B cell (primary cell): ENCODE measurements around the gene VPS8. TPM values are rescaled to one million over a fixed set of nuclear protein-coding genes. Genes with fewer than 3 reads are reported as not detected.

Experiments used
- ATAC-seq: fragments of 200-7000 bp; cut with Tn5 transposase; one replicate; pipeline ENCODE4 v1.10.0; 2021; ENCODE audit warnings: low read depth, mild to moderate bottlenecking, moderate number of reproducible peaks, moderate library complexity
- CTCF ChIA-PET: fragments of 350-600 bp; sonication (Branson Sonifier 250); formaldehyde crosslinking; loops from one replicate; lab custom pipeline; 2021; ENCODE audit warnings: antibody characterized with exemption, inconsistent platforms; lab: Charles Lee
- POLR2A ChIA-PET: fragments of 350-600 bp; sonication (Branson Sonifier 250); formaldehyde crosslinking; loops from one replicate; lab custom pipeline; 2021; ENCODE audit warnings: antibody characterized with exemption; lab: Charles Lee
- DNase-seq: peaks from one replicate; pipeline ENCODE4 v3.0.0; 2013
- H2AFZ ChIP-seq: 2 replicates; pipeline ENCODE4 v1.6.1; 2012; ENCODE audit warnings: mild to moderate bottlenecking, low read depth, low read length; ENCODE audit not compliant: insufficient read depth, poor library complexity, severe bottlenecking
- H3K27ac ChIP-seq, 2 donors: 1 replicate in 1 of 2; 2 replicates in 1 of 2; pipeline ENCODE4 v1.5.1; 2012 to 2013; ENCODE audit warnings: low read length in 2 of 2, mild to moderate bottlenecking in 2 of 2, moderate library complexity in 1 of 2
- H3K27me3 ChIP-seq, 4 experiments: fragments of 200-600 bp in 1 of 4; sonication (generic) in 1 of 4; replicated peaks in 1 of 4; 1 replicate in 2 of 4; 2 replicates in 2 of 4; pipeline versions ENCODE4 v1.6.1 to v1.7.0; 2013 to 2016; ENCODE audit warnings: low read length in 3 of 4, mild to moderate bottlenecking in 2 of 4, mixed read lengths in 1 of 4, moderate library complexity in 1 of 4; ENCODE audit not compliant: insufficient read depth in 4 of 4, control insufficient read depth in 3 of 4; ENCODE audit errors: control extremely low read depth in 1 of 4
- H3K36me3 ChIP-seq, 2 experiments: replicated peaks in 1 of 2; 1 replicate in 1 of 2; 2 replicates in 1 of 2; pipeline versions ENCODE4 v1.6.1 to v1.7.1; 2013; ENCODE audit warnings: low read length in 1 of 2; ENCODE audit not compliant: insufficient read depth in 2 of 2, control insufficient read depth in 1 of 2; ENCODE audit errors: control extremely low read depth in 1 of 2, extremely low read depth in 1 of 2
- H3K4me1 ChIP-seq, 2 donors: fragments of 200-600 bp in 1 of 2; sonication (generic) in 1 of 2; 1 replicate in 1 of 2; 2 replicates in 1 of 2; pipeline versions ENCODE4 v1.5.1 to v1.6.1; 2013 to 2017; ENCODE audit warnings: low read length in 2 of 2; ENCODE audit not compliant: control insufficient read depth in 2 of 2, insufficient read depth in 2 of 2
- H3K4me2 ChIP-seq: replicated peaks from 2 replicates; pipeline ENCODE3; 2012; ENCODE audit warnings: mild to moderate bottlenecking, low read depth, low read length; ENCODE audit not compliant: poor library complexity, severe bottlenecking
- H3K4me3 ChIP-seq, 5 experiments: fragments of 200-600 bp in 1 of 5; sonication (generic) in 1 of 5; 1 replicate in 3 of 5; 2 replicates in 2 of 5; pipeline versions ENCODE4 v1.5.1 to v1.7.0; 2011 to 2016; ENCODE audit warnings: low read length in 4 of 5, mild to moderate bottlenecking in 4 of 5, low read depth in 2 of 5, control low read depth in 1 of 5, moderate library complexity in 1 of 5; ENCODE audit not compliant: insufficient read depth in 1 of 5; ENCODE audit errors: control extremely low read depth in 1 of 5, extremely low read depth in 1 of 5
- H3K79me2 ChIP-seq: fragments of 200-600 bp; sonication (generic); one replicate; pipeline ENCODE4 v1.6.0; 2016; ENCODE audit warnings: low read length; ENCODE audit not compliant: control insufficient read depth, insufficient read depth
- H3K9ac ChIP-seq: fragments of 200-600 bp; sonication (generic); 2 replicates; pipeline ENCODE4 v1.6.1; 2017; ENCODE audit warnings: mild to moderate bottlenecking, low read length, moderate library complexity
- H3K9me3 ChIP-seq, 3 donors: one replicate each; pipeline versions ENCODE4 v1.6.1 to v1.7.1; 2013; ENCODE audit warnings: low read length in 2 of 3; ENCODE audit not compliant: control insufficient read depth in 2 of 3, insufficient read depth in 1 of 3; ENCODE audit errors: control extremely low read depth in 1 of 3
- H4K20me1 ChIP-seq: 2 replicates; pipeline ENCODE4 v1.6.0; 2012; ENCODE audit warnings: mild to moderate bottlenecking, low read length; ENCODE audit not compliant: insufficient read depth, control insufficient read depth, poor library complexity, severe bottlenecking
- H3K27ac Mint-ChIP-seq: one replicate; pipeline ENCODE4 v1.8.0; 2021; ENCODE audit warnings: mixed read lengths
- H3K27me3 Mint-ChIP-seq: one replicate; pipeline ENCODE4 v1.8.0; 2021; ENCODE audit warnings: mixed read lengths
- H3K4me1 Mint-ChIP-seq: one replicate; pipeline ENCODE4 v1.8.0; 2021; ENCODE audit warnings: mixed read lengths
- H3K4me3 Mint-ChIP-seq: one replicate; pipeline ENCODE4 v1.8.0; 2021; ENCODE audit warnings: mixed read lengths
- H3K9me3 Mint-ChIP-seq: one replicate; pipeline ENCODE4 v1.8.0; 2022; ENCODE audit warnings: mixed read lengths; ENCODE audit not compliant: insufficient read depth
- CTCF ChIP-seq: fragments of 200-600 bp; IDR thresholded peaks from one replicate; pipeline ENCODE4 v1.8.0; 2022; ENCODE audit warnings: antibody characterized with exemption, mild to moderate bottlenecking
- EZH2 ChIP-seq: IDR thresholded peaks from 2 replicates; pipeline ENCODE4 v1.6.1; 2012; ENCODE audit warnings: borderline replicate concordance, low read depth, mild to moderate bottlenecking, moderate library complexity, low read length; ENCODE audit not compliant: insufficient read depth, poor library complexity, severe bottlenecking
- WGBS: methylation state at CpG from one replicate; pipeline ENCODE4 v1.1.5; 2013; ENCODE audit warnings: missing lambda C conversion rate; ENCODE audit not compliant: insufficient coverage; 5-methylcytosine and 5-hydroxymethylcytosine counted together
- intact Hi-C: fragments of 100-400 bp; cut with micrococcal nuclease; formaldehyde crosslinking; loops from one replicate; pipeline ENCODE4 v1.10.0; 2022
- polyA plus RNA-seq: library from polyadenylated mRNA; depleted of rRNA; stranded (reverse); fragments of >200 nt; gene quantifications from 2 replicates; pipeline ENCODE4 v1.2.3, GENCODE V29; 2012
- total RNA-seq, 2 donors: library from RNA; stranded (reverse); fragments of 120-200 nt in 1 of 2; gene quantifications; 1 replicate in 1 of 2; 2 replicates in 1 of 2; pipeline versions ENCODE4 v1.2.3 to v1.2.4, GENCODE V29; 2013 to 2022

The VPS8 gene
- total and polyA plus RNA-seq, 2 donors (not counting 1 experiment from before 2014, with no cell fraction given), result 18.3 to 95.6 TPM

GRCh38 chr3:185087419-185087818 lies 275.5 kb downstream of the VPS8 start:
- H3K4me3 ChIP-seq, result no peak overlapping the region
- ChIA-PET CTCF (no interaction called here), POLR2A (no interaction called here)
- Mint-ChIP-seq H3K27ac (no peak overlapping the region), H3K4me3 (no peak overlapping the region), H3K27me3 (peaks cover 27% of the 10 kb centered on the region), H3K4me1 (no peaks in the 10 kb centered on the region), H3K9me3 (no peaks in the 10 kb centered on the region)
- H3K79me2 ChIP-seq, result no peaks in the 10 kb centered on the region
- no peaks in the 10 kb centered on the region for H3K9me3 ChIP-seq
- H3K4me2 ChIP-seq, result no peak overlapping the region
- ATAC-seq, result no peak
- H4K20me1 ChIP-seq, result no peaks in the 10 kb centered on the region
- H3K9ac ChIP-seq, result no peak overlapping the region
- H3K4me1 ChIP-seq, result no peaks in the 10 kb centered on the region
- H3K36me3 ChIP-seq, result no peaks in the 10 kb centered on the region
- H3K27ac ChIP-seq, result no peak overlapping the region
- 80% methylated on average over 1 of the region's 3 CpGs for WGBS
- intact Hi-C loops, result no loop called here
- H2AFZ ChIP-seq, result no peak overlapping the region
- no peak for DNase-seq
- peaks cover 0 to 5% (median 0%) of the 10 kb centered on the region in 4 experiments for H3K27me3 ChIP-seq
- TF ChIP-seq CTCF (no peak), EZH2 (no peak)

- Histone ChIP-seq H2AFZ (no peak overlapping the region), H3K4me2 (no peak overlapping the region), H3K9me3 (no peaks in the 10 kb centered on the region), H3K27ac (no peak overlapping the region), H3K27me3 (peaks cover 0 to 5% (median 1%) of the 10 kb centered on the region in 4 experiments), H3K4me3 (no peak overlapping the region), H3K9ac (no peak overlapping the region), H4K20me1 (no peaks in the 10 kb centered on the region), H3K36me3 (no peaks in the 10 kb centered on the region), H3K4me1 (no peaks in the 10 kb centered on the region), H3K79me2 (no peaks in the 10 kb centered on the region)
- WGBS, result no CpG with 5 or more reads among the region's 2 CpGs
- Mint-ChIP-seq H3K27ac (no peak overlapping the region), H3K4me3 (no peak overlapping the region), H3K4me1 (no peaks in the 10 kb centered on the region), H3K9me3 (no peaks in the 10 kb centered on the region), H3K27me3 (peaks cover 33% of the 10 kb centered on the region)
- no peak for ATAC-seq
- intact Hi-C loops, result no loop called here
- ChIA-PET CTCF (no interaction called here), POLR2A (no interaction called here)
- no peak for DNase-seq
- TF ChIP-seq EZH2, result no peak
- TF ChIP-seq CTCF, result no peak
These were observed 277.4 kb downstream of the VPS8 start for GRCh38 chr3:185089343-185089742.
